H1 (cell line): ENCODE measurements around the gene NEBL.

Experiments
- POLR2A ChIP-seq, 2 experiments: IDR thresholded peaks; 1 replicate in 1 of 2; 2 replicates in 1 of 2; pipeline ENCODE4 v1.6.1; 2011; ENCODE audit warnings: low read depth in 2 of 2, low read length in 2 of 2, mild to moderate bottlenecking in 2 of 2; ENCODE audit errors: control extremely low read depth in 1 of 2
- TF ChIP-seq, protein P1 (sequence below), 3 experiments: IDR thresholded peaks; 1 replicate in 2 of 3; 2 replicates in 1 of 3; pipeline versions ENCODE4 v1.5.1 to v1.6.1; 2011; ENCODE audit warnings: low read length in 3 of 3, mild to moderate bottlenecking in 3 of 3, inconsistent platforms in 2 of 3, low read depth in 1 of 3, moderate library complexity in 1 of 3; ENCODE audit not compliant: insufficient read depth in 1 of 3; ENCODE audit errors: control extremely low read depth in 1 of 3

DNA sequence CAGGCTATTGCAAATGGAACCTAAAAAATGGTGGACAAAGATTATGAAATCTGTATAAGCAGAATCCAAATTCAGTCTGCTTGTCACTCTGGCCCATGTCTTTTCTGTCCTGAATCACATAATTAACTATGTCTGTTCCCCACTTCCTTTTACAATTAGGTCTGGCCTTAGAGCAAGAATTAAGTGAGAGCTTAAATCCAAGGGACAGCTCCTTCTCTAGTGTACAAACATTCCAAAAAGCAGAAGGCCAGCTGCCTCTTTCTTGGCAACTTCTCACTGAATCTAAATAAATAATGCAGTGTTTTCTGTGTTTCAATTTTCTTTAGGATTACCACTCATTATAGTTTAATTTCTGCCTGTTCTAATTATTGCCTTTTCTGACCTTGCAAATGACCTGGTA is 39.3 kb upstream of the NEBL start:
- TF ChIP-seq, protein P1, sequence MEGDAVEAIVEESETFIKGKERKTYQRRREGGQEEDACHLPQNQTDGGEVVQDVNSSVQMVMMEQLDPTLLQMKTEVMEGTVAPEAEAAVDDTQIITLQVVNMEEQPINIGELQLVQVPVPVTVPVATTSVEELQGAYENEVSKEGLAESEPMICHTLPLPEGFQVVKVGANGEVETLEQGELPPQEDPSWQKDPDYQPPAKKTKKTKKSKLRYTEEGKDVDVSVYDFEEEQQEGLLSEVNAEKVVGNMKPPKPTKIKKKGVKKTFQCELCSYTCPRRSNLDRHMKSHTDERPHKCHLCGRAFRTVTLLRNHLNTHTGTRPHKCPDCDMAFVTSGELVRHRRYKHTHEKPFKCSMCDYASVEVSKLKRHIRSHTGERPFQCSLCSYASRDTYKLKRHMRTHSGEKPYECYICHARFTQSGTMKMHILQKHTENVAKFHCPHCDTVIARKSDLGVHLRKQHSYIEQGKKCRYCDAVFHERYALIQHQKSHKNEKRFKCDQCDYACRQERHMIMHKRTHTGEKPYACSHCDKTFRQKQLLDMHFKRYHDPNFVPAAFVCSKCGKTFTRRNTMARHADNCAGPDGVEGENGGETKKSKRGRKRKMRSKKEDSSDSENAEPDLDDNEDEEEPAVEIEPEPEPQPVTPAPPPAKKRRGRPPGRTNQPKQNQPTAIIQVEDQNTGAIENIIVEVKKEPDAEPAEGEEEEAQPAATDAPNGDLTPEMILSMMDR (IDR thresholded peaks at IDR 0.05; ENCODE audit: control extremely low read depth in 1 of 3, insufficient read depth in 1 of 3, low read depth in 1 of 3, low read length in 3 of 3) = no peak
- no peak for TF ChIP-seq POLR2A (IDR thresholded peaks at IDR 0.05; ENCODE audit: control extremely low read depth in 1 of 2, low read depth in 2 of 2, low read length in 2 of 2)
